ENCODE data around the gene YIF1A. TPM values are rescaled to one million over a fixed set of nuclear protein-coding genes. Genes with fewer than 3 reads are reported as not detected.

Gene YIF1A
- total RNA-seq, 2 experiments from 2014 or later: 57.2 to 73.4 TPM

DNA sequence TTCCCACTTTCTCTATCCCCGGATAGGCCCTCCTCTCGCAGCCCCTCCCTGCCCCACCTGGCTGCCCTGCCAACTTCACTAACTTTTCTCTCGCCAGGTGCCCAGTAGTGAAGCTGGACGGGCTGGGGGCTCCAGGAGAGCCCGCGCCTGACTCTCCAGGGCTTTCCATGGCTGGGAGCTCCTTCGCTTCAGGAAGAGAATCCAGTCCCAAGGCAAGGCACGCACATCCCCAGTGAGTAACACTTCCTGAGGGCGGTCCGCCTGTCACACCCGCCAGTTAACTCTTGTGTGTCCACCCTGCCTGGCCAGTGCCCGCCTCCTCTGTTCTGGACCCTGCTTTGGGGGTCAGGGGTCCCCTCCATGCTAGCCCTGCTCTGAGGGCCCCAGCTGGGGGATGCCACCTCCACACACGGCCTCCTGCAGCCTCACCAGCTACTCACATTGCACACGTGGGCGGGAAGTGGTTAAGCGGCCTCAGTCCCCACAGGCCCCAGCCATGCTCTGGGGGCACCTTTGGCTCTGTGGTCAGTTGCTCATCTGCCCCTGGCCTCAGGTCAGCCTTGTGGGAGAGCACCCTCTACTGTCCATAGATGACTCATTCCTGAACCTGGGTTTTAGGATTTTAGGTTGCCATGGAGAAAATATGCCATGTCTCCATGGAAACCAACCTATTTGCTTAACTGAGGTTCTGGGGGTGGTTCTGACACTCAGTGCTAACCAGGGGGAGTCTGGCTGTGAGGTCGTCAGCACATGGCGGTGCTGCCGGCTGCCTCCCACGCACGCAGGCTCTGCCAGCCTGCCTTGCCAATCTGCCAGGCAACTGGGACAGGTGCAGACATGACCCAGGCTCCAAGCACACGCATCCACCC, 47.5 kb upstream of the YIF1A start, which contains the start of gene RIN1:
TSS of gene RIN1 (minus strand) at position 201 of the 869 bp plus-strand sequence. CDS start at position 169, 32 bp downstream.
- TF ChIP-seq EZH2phosphoT487 (IDR thresholded peaks at IDR 0.05; ENCODE audit: borderline replicate concordance, low read depth, low read length): no peak
- TF ChIP-seq, protein P1, sequence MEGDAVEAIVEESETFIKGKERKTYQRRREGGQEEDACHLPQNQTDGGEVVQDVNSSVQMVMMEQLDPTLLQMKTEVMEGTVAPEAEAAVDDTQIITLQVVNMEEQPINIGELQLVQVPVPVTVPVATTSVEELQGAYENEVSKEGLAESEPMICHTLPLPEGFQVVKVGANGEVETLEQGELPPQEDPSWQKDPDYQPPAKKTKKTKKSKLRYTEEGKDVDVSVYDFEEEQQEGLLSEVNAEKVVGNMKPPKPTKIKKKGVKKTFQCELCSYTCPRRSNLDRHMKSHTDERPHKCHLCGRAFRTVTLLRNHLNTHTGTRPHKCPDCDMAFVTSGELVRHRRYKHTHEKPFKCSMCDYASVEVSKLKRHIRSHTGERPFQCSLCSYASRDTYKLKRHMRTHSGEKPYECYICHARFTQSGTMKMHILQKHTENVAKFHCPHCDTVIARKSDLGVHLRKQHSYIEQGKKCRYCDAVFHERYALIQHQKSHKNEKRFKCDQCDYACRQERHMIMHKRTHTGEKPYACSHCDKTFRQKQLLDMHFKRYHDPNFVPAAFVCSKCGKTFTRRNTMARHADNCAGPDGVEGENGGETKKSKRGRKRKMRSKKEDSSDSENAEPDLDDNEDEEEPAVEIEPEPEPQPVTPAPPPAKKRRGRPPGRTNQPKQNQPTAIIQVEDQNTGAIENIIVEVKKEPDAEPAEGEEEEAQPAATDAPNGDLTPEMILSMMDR (conservative IDR thresholded peaks at IDR 0.05; ENCODE audit: low read length): peak; percentile 61
- peak; percentile 39 for DNase-seq (ENCODE audit: low spot score)
- Histone ChIP-seq H3K9me2 (ENCODE audit: insufficient read depth, low read length) (no peaks in the 10 kb centered on the region), H4K20me1 (ENCODE audit: insufficient read depth, low read length) (no peaks in the 10 kb centered on the region), H3K9me3 (ENCODE audit: low read length) (no peaks in the 10 kb centered on the region), H3K36me3 (ENCODE audit: insufficient read depth, low read length) (peaks cover 49% of the 10 kb centered on the region), H3K27ac (ENCODE audit: low read depth, low read length, poor library complexity, severe bottlenecking) (no peak within 1 kb of the TSS), H3K79me2 (ENCODE audit: insufficient read depth, low read depth, low read length) (no peaks in the 10 kb centered on the region), H3K4me2 (ENCODE audit: low read length) (peak within 1 kb of the TSS; percentile 2; the same call in 1 of the 2 replicates), H3K4me3 (ENCODE audit: low read depth, low read length, poor library complexity, severe bottlenecking) (no peak within 1 kb of the TSS), H2AFZ (ENCODE audit: low read length) (no peak within 1 kb of the TSS), H3K4me1 (ENCODE audit: insufficient read depth, low read length, poor library complexity, severe bottlenecking) (peaks cover 14% of the 10 kb centered on the region)
- ChIA-PET CTCF (ENCODE audit: unreplicated experiment) (interaction anchor here (0.6 kb wide), 1 partner anchor 24 kb away, joined by 3 read pairs; no protein-coding TSS in a partner anchor), POLR2A (no interaction called here)
- BruUV-seq (replicated peaks): no TSS peak
- intact Hi-C loops (cut with micrococcal nuclease; ENCODE audit: unreplicated experiment): no loop called here

DNA sequence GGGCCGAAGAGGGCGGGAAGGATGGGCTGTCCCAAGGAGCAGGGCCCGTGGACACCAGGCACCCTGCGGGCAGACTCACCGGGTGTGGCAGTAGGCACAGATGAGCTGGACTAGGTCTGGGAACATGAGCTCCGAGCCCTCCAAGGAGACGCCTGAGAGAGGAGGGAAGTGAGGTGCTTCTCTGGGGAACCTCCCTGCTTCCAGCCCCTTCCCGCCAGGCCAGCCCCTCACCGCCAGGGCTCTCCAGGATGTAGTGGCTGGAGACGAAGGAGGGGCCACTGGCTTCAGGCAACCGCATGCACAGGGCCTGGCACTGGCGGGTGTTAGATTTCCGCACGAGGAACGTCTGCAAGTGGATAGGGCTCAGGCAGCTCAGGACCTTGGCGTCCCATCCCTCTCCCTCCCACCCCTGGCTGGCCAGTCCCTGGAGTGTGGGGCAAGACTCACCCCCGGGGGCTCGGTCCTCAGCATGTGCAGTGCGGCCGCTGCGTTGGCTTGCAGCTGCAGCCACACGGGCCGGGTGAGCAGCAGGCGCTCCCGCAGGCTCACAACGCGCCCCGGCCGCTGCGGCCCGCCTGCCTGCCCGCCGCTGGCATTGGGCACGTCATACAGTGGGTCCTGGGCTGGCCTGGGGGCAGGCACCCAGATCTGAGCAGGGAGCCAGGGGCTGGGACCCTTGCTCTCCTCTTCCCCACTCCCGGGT, 46.7 kb upstream of the YIF1A start:
- H3K9me3 ChIP-seq (ENCODE audit: low read length): no peaks in the 10 kb centered on the region
- POLR2A ChIA-PET: no interaction called here
- CTCF ChIA-PET (ENCODE audit: unreplicated experiment): interaction anchor here (0.6 to 1.4 kb wide), 2 partner anchors 23 to 24 kb away, joined by 3 to 4 read pairs; no protein-coding TSS in a partner anchor
- H3K79me2 ChIP-seq (ENCODE audit: insufficient read depth, low read depth, low read length): no peaks in the 10 kb centered on the region
- no TSS peak for BruUV-seq (replicated peaks)
- H3K36me3 ChIP-seq (ENCODE audit: insufficient read depth, low read length): peaks cover 41% of the 10 kb centered on the region
- H4K20me1 ChIP-seq (ENCODE audit: insufficient read depth, low read length): no peaks in the 10 kb centered on the region
- no peak for DNase-seq (ENCODE audit: low spot score)
- TF ChIP-seq, protein P1 (conservative IDR thresholded peaks at IDR 0.05; ENCODE audit: low read length): no peak
- no peak for TF ChIP-seq EZH2phosphoT487 (IDR thresholded peaks at IDR 0.05; ENCODE audit: borderline replicate concordance, low read depth, low read length)
- H3K9me2 ChIP-seq (ENCODE audit: insufficient read depth, low read length): no peaks in the 10 kb centered on the region
- peaks cover 14% of the 10 kb centered on the region for H3K4me1 ChIP-seq (ENCODE audit: insufficient read depth, low read length, poor library complexity, severe bottlenecking)
- peak overlapping the region; percentile 2; the same call in 1 of the 2 replicates for H3K4me2 ChIP-seq (ENCODE audit: low read length)
- H2AFZ ChIP-seq (ENCODE audit: low read length): no peak overlapping the region
- H3K4me3 ChIP-seq (ENCODE audit: low read depth, low read length, poor library complexity, severe bottlenecking): no peak overlapping the region
- no peak overlapping the region for H3K27ac ChIP-seq (ENCODE audit: low read depth, low read length, poor library complexity, severe bottlenecking)
- intact Hi-C loops (cut with micrococcal nuclease; ENCODE audit: unreplicated experiment): no loop called here
